B cell (primary cell): ENCODE measurements around the gene MAML3. TPM values are rescaled to one million over a fixed set of nuclear protein-coding genes. Genes with fewer than 3 reads are reported as not detected.

Source experiments
- ATAC-seq: fragments of 200-7000 bp; cut with Tn5 transposase; one replicate; pipeline ENCODE4 v1.10.0; 2021; ENCODE audit warnings: low read depth, mild to moderate bottlenecking, moderate number of reproducible peaks, moderate library complexity
- CTCF ChIA-PET: fragments of 350-600 bp; sonication (Branson Sonifier 250); formaldehyde crosslinking; loops from one replicate; lab custom pipeline; 2021; ENCODE audit warnings: antibody characterized with exemption, inconsistent platforms; lab: Charles Lee
- POLR2A ChIA-PET: fragments of 350-600 bp; sonication (Branson Sonifier 250); formaldehyde crosslinking; loops from one replicate; lab custom pipeline; 2021; ENCODE audit warnings: antibody characterized with exemption; lab: Charles Lee
- DNase-seq: peaks from one replicate; pipeline ENCODE4 v3.0.0; 2013
- H2AFZ ChIP-seq: 2 replicates; pipeline ENCODE4 v1.6.1; 2012; ENCODE audit warnings: mild to moderate bottlenecking, low read depth, low read length; ENCODE audit not compliant: insufficient read depth, poor library complexity, severe bottlenecking
- H3K27ac ChIP-seq, 2 donors: 1 replicate in 1 of 2; 2 replicates in 1 of 2; pipeline ENCODE4 v1.5.1; 2012 to 2013; ENCODE audit warnings: low read length in 2 of 2, mild to moderate bottlenecking in 2 of 2, moderate library complexity in 1 of 2
- H3K27me3 ChIP-seq, 4 experiments: fragments of 200-600 bp in 1 of 4; sonication (generic) in 1 of 4; replicated peaks in 1 of 4; 1 replicate in 2 of 4; 2 replicates in 2 of 4; pipeline versions ENCODE4 v1.6.1 to v1.7.0; 2013 to 2016; ENCODE audit warnings: low read length in 3 of 4, mild to moderate bottlenecking in 2 of 4, mixed read lengths in 1 of 4, moderate library complexity in 1 of 4; ENCODE audit not compliant: insufficient read depth in 4 of 4, control insufficient read depth in 3 of 4; ENCODE audit errors: control extremely low read depth in 1 of 4
- H3K36me3 ChIP-seq, 2 experiments: replicated peaks in 1 of 2; 1 replicate in 1 of 2; 2 replicates in 1 of 2; pipeline versions ENCODE4 v1.6.1 to v1.7.1; 2013; ENCODE audit warnings: low read length in 1 of 2; ENCODE audit not compliant: insufficient read depth in 2 of 2, control insufficient read depth in 1 of 2; ENCODE audit errors: control extremely low read depth in 1 of 2, extremely low read depth in 1 of 2
- H3K4me1 ChIP-seq, 2 donors: fragments of 200-600 bp in 1 of 2; sonication (generic) in 1 of 2; 1 replicate in 1 of 2; 2 replicates in 1 of 2; pipeline versions ENCODE4 v1.5.1 to v1.6.1; 2013 to 2017; ENCODE audit warnings: low read length in 2 of 2; ENCODE audit not compliant: control insufficient read depth in 2 of 2, insufficient read depth in 2 of 2
- H3K4me2 ChIP-seq: replicated peaks from 2 replicates; pipeline ENCODE3; 2012; ENCODE audit warnings: mild to moderate bottlenecking, low read depth, low read length; ENCODE audit not compliant: poor library complexity, severe bottlenecking
- H3K4me3 ChIP-seq, 5 experiments: fragments of 200-600 bp in 1 of 5; sonication (generic) in 1 of 5; 1 replicate in 3 of 5; 2 replicates in 2 of 5; pipeline versions ENCODE4 v1.5.1 to v1.7.0; 2011 to 2016; ENCODE audit warnings: low read length in 4 of 5, mild to moderate bottlenecking in 4 of 5, low read depth in 2 of 5, control low read depth in 1 of 5, moderate library complexity in 1 of 5; ENCODE audit not compliant: insufficient read depth in 1 of 5; ENCODE audit errors: control extremely low read depth in 1 of 5, extremely low read depth in 1 of 5
- H3K79me2 ChIP-seq: fragments of 200-600 bp; sonication (generic); one replicate; pipeline ENCODE4 v1.6.0; 2016; ENCODE audit warnings: low read length; ENCODE audit not compliant: control insufficient read depth, insufficient read depth
- H3K9ac ChIP-seq: fragments of 200-600 bp; sonication (generic); 2 replicates; pipeline ENCODE4 v1.6.1; 2017; ENCODE audit warnings: mild to moderate bottlenecking, low read length, moderate library complexity
- H3K9me3 ChIP-seq, 3 donors: one replicate each; pipeline versions ENCODE4 v1.6.1 to v1.7.1; 2013; ENCODE audit warnings: low read length in 2 of 3; ENCODE audit not compliant: control insufficient read depth in 2 of 3, insufficient read depth in 1 of 3; ENCODE audit errors: control extremely low read depth in 1 of 3
- H4K20me1 ChIP-seq: 2 replicates; pipeline ENCODE4 v1.6.0; 2012; ENCODE audit warnings: mild to moderate bottlenecking, low read length; ENCODE audit not compliant: insufficient read depth, control insufficient read depth, poor library complexity, severe bottlenecking
- H3K27ac Mint-ChIP-seq: one replicate; pipeline ENCODE4 v1.8.0; 2021; ENCODE audit warnings: mixed read lengths
- H3K27me3 Mint-ChIP-seq: one replicate; pipeline ENCODE4 v1.8.0; 2021; ENCODE audit warnings: mixed read lengths
- H3K4me1 Mint-ChIP-seq: one replicate; pipeline ENCODE4 v1.8.0; 2021; ENCODE audit warnings: mixed read lengths
- H3K4me3 Mint-ChIP-seq: one replicate; pipeline ENCODE4 v1.8.0; 2021; ENCODE audit warnings: mixed read lengths
- H3K9me3 Mint-ChIP-seq: one replicate; pipeline ENCODE4 v1.8.0; 2022; ENCODE audit warnings: mixed read lengths; ENCODE audit not compliant: insufficient read depth
- EZH2 ChIP-seq: IDR thresholded peaks from 2 replicates; pipeline ENCODE4 v1.6.1; 2012; ENCODE audit warnings: borderline replicate concordance, low read depth, mild to moderate bottlenecking, moderate library complexity, low read length; ENCODE audit not compliant: insufficient read depth, poor library complexity, severe bottlenecking
- WGBS: methylation state at CpG from one replicate; pipeline ENCODE4 v1.1.5; 2013; ENCODE audit warnings: missing lambda C conversion rate; ENCODE audit not compliant: insufficient coverage; 5-methylcytosine and 5-hydroxymethylcytosine counted together
- intact Hi-C: fragments of 100-400 bp; cut with micrococcal nuclease; formaldehyde crosslinking; loops from one replicate; pipeline ENCODE4 v1.10.0; 2022
- polyA plus RNA-seq: library from polyadenylated mRNA; depleted of rRNA; stranded (reverse); fragments of >200 nt; gene quantifications from 2 replicates; pipeline ENCODE4 v1.2.3, GENCODE V29; 2012
- total RNA-seq, 2 donors: library from RNA; stranded (reverse); fragments of 120-200 nt in 1 of 2; gene quantifications; 1 replicate in 1 of 2; 2 replicates in 1 of 2; pipeline versions ENCODE4 v1.2.3 to v1.2.4, GENCODE V29; 2013 to 2022
- TF ChIP-seq, protein P1 (sequence below): fragments of 200-600 bp; IDR thresholded peaks from one replicate; pipeline ENCODE4 v1.8.0; 2022; ENCODE audit warnings: antibody characterized with exemption, mild to moderate bottlenecking

Gene MAML3
- total and polyA plus RNA-seq, 2 donors (not counting 1 experiment from before 2014, with no cell fraction given) = 0.94 to 5.3 TPM

DNA sequence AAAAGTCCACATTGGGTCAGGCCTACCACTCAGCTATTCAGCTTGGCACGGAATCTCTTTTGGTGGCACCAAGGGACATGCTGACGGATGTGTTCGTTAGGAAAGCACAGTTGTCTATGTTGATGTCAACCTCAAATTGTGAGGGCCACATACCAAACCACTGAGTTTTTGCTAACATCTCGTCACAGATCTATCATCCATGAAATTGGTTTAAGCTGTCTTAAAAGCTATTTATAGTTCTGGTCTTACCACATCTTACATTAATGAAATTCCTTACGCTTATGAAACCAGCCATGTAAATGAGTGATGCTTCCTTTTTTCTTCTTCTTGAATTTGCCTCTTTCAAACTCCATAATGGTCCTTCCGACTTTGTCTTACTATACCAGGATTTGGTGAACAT is 386.8 kb downstream of the MAML3 start:
- Mint-ChIP-seq H3K4me3 (no peak overlapping the region), H3K4me1 (peaks cover 32% of the 10 kb centered on the region), H3K27me3 (peaks cover 3% of the 10 kb centered on the region), H3K27ac (no peak overlapping the region), H3K9me3 (no peaks in the 10 kb centered on the region)
- Histone ChIP-seq H3K9me3 (no peaks in the 10 kb centered on the region), H3K4me3 (no peak overlapping the region), H3K79me2 (no peaks in the 10 kb centered on the region), H3K4me2 (no peak overlapping the region), H3K36me3 (no peaks in the 10 kb centered on the region), H3K27me3 (peaks cover 0 to 4% (median 0%) of the 10 kb centered on the region in 4 experiments), H3K27ac (no peak overlapping the region), H4K20me1 (no peaks in the 10 kb centered on the region), H2AFZ (no peak overlapping the region), H3K4me1 (peaks cover 22 to 29% of the 10 kb centered on the region in 2 donors), H3K9ac (no peak overlapping the region)
- intact Hi-C loops = no loop called here
- WGBS = 80% methylated on average over 1 of the region's 6 CpGs
- TF ChIP-seq, protein P1, sequence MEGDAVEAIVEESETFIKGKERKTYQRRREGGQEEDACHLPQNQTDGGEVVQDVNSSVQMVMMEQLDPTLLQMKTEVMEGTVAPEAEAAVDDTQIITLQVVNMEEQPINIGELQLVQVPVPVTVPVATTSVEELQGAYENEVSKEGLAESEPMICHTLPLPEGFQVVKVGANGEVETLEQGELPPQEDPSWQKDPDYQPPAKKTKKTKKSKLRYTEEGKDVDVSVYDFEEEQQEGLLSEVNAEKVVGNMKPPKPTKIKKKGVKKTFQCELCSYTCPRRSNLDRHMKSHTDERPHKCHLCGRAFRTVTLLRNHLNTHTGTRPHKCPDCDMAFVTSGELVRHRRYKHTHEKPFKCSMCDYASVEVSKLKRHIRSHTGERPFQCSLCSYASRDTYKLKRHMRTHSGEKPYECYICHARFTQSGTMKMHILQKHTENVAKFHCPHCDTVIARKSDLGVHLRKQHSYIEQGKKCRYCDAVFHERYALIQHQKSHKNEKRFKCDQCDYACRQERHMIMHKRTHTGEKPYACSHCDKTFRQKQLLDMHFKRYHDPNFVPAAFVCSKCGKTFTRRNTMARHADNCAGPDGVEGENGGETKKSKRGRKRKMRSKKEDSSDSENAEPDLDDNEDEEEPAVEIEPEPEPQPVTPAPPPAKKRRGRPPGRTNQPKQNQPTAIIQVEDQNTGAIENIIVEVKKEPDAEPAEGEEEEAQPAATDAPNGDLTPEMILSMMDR = no peak
- TF ChIP-seq EZH2 = no peak
- ChIA-PET POLR2A (no interaction called here), CTCF (no interaction called here)
- peak; percentile 16 for DNase-seq
- peak; percentile 14 for ATAC-seq

DNA sequence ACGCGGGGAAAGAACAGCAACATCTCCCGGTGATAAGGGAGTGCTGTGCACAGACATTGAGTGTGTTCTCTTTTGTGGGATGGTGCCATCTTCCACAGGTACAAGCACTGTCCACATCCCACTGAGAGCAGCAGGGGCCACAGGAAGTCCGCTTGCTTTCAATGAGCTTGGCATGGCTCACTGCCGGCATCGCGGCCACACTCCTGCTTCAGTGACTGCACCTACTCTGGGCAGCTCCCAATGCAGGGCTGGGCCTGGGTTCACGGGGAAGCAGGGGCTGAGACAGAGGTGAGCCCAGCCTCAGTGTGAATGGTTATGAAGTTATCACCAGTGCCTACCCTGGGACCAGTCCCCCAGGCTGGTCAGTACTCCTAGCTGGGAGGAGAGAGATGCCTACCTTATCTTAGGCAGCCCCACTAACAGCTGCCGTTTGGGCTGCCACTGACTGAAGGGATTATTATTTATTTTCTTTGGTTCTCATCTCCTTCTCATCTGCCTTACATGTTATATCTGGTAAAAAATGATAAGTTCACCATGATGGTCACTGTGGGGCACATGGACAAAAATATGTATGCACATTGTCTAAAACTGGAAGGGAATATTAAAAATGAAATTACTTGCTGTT is 389.2 kb downstream of the MAML3 start:
- CTCF ChIA-PET = interaction anchor here (0.9 kb wide), 1 partner anchor 489 kb away, joined by 3 read pairs; no protein-coding TSS in a partner anchor
- no peaks in the 10 kb centered on the region for H4K20me1 ChIP-seq
- no peak overlapping the region for H3K9ac ChIP-seq
- no peak overlapping the region for H2AFZ ChIP-seq
- no peak overlapping the region for H3K27ac Mint-ChIP-seq
- H3K27me3 Mint-ChIP-seq = peaks cover 7% of the 10 kb centered on the region
- H3K36me3 ChIP-seq = no peaks in the 10 kb centered on the region
- DNase-seq = no peak
- no peak overlapping the region for H3K4me3 Mint-ChIP-seq
- POLR2A ChIA-PET = no interaction called here
- peak overlapping the region; percentile 54 for H3K4me2 ChIP-seq
- no peaks in the 10 kb centered on the region for H3K9me3 ChIP-seq
- no peak overlapping the region for H3K27ac ChIP-seq
- no peaks in the 10 kb centered on the region for H3K9me3 Mint-ChIP-seq
- H3K79me2 ChIP-seq = no peaks in the 10 kb centered on the region
- intact Hi-C loops = no loop called here
- 80% methylated on average over 8 of the region's 9 CpGs for WGBS
- peaks cover 0 to 4% (median 0%) of the 10 kb centered on the region in 4 experiments for H3K27me3 ChIP-seq
- H3K4me1 ChIP-seq = peaks cover 27 to 36% of the 10 kb centered on the region in 2 donors
- no peak overlapping the region for H3K4me3 ChIP-seq
- ATAC-seq = no peak
- TF ChIP-seq, protein P1 = no peak
- no peak for TF ChIP-seq EZH2
- H3K4me1 Mint-ChIP-seq = peaks cover 40% of the 10 kb centered on the region
